ENCODE data around the gene SPEM3.

The SPEM3 gene

DNA sequence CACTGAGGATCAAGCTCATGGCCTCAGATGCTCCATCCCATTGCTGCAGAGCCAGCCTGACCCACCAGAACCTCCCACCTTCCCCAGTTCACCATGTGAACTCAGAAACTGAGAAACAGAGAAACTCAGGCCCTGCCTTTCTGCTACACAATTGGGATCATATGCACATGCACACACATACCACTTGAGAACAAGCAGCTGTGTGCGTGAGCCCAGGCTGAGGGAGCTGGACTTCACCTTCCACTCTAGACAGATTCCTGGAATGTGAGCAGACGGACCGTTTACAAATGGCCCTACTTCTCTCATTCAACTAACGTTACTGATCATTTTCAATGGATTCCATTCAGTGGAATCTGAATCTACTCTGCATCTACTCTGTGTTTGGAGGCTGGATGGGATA lies 5.0 kb upstream of the SPEM3 start:
- DNase-seq: no peak

DNA sequence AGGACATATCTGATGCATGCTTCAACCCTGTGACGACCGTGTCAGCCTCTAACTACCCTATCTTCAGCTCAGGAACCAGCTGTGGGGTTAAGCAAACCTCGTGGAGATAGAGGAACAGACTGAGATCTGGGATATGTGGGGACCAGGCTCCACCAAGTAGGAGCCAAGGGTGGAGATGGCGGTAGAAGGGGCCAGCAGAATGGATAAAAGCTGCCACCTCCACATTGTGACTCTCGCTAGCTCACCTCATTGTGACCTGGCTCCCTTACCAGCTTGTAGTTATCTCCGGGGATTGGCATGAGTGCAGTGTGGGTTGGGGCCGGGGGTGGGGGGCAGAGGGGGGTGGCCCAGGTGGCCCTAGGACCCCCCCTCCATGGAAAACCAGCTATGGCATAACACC lies 3.3 kb upstream of the SPEM3 start, which contains the start of gene SPEM2:
Gene SPEM2 (plus strand): TSS at position 301 of the 400 bp plus-strand sequence. CDS start 73 bp downstream, at position 374.
- DNase-seq: no peak

DNA sequence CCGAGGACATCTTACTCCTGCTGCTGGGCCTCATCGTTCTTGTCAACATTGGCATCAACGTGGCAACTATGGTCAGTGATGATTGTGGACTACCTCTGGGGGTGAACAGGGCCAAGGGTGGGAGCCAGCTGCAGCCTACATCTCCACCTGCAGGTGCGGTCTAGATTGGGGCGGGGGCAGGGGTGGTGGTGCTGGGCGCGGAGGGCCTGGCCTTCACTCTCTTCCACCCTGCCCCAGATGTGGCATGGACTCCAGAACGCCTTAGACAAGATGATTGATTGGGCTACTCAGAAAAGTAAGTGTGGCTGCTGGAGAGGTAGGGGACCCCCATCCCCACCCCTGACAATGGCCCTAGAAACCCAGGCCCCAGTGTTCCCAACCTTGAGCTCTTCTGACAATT lies 2.9 kb upstream of the SPEM3 start:
- no peak for DNase-seq

- DNase-seq: no peak
Measured at GRCh38 chr17:7426203-7426863, 2.3 kb upstream of the SPEM3 start.

DNA sequence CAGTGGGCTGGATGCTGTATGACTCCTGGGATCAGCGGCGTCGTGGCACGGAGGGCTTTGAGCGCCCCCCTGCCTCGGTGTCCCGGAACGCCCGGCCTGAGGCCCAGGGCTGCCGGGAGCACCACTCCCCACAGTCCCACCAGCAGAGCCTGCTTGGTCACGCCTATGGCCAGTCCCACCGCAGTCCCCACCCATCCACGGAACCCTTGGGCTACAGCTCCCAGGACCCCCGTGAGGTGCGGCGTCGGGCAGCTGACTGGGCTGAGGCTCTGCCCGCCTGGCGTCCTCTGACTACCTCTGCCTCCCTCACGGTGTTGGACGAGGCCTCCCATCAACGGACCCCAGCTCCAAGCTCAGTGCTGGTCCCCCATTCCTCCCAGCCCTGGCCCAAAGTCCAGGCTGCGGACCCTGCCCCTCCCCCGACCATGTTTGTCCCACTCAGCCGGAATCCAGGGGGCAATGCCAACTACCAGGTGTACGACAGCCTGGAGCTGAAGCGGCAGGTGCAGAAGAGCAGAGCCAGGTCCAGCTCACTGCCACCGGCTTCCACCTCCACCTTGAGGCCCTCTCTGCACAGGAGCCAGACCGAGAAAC lies 1.7 kb upstream of the SPEM3 start:
- DNase-seq: no peak

GRCh38 chr17:7427549-7427948 lies 1.1 kb upstream of the SPEM3 start:
- DNase-seq: no peak

GRCh38 chr17:7429722-7430121 lies 1.1 kb downstream of the SPEM3 start:
- DNase-seq: no peak

- no peak for DNase-seq
Measured at GRCh38 chr17:7431231-7431630, 2.6 kb downstream of the SPEM3 start.

- DNase-seq: no peak
Measured at GRCh38 chr17:7432296-7432695, 3.6 kb downstream of the SPEM3 start.

- peak; percentile 68 to 70 for DNase-seq
Measured at GRCh38 chr17:7435676-7436555, 7.3 kb downstream of the SPEM3 start.

- DNase-seq: peak; percentile 80 to 82
Measured at GRCh38 chr17:7436556-7437368, 8.1 kb downstream of the SPEM3 start.

GRCh38 chr17:7437369-7437863 lies 8.8 kb downstream of the SPEM3 start:
- no peak for DNase-seq

- DNase-seq: peak; percentile 74 to 78
Measured at GRCh38 chr17:7437950-7438614, 9.4 kb downstream of the SPEM3 start.

- no peak for DNase-seq
Measured at GRCh38 chr17:7438656-7439460, 10.2 kb downstream of the SPEM3 start.

GRCh38 chr17:7439462-7440112 lies 10.9 kb downstream of the SPEM3 start, which contains the start of gene FGF11:
Gene FGF11, plus strand, starts transcription at chr17:7439512. Its CDS starts 109 bp downstream, at chr17:7439621.
- peak in 1 of 2 experiments; percentile 13 for DNase-seq

- DNase-seq: peak; percentile 55 to 68
Measured at GRCh38 chr17:7440113-7440833, 11.6 kb downstream of the SPEM3 start.

DNA sequence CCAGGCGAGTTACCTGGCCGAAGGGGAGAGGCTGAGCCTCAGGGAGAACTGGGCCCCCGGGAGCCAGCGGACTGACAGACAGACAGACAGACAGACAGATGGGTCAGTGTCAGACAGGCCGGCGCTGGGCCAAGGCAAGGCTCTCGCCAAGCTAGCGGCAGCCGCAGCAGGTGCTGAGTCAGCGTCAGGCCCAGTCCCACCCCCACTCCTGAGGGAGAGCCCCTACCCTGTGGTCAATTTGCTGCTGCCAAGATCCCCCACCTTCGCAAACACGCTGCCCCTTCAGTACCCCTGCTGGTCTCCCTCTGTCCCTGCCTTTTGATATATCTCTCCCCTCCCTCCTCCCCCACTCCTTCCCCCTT lies 12.2 kb downstream of the SPEM3 start:
- peak; percentile 29 to 39 for DNase-seq

DNA sequence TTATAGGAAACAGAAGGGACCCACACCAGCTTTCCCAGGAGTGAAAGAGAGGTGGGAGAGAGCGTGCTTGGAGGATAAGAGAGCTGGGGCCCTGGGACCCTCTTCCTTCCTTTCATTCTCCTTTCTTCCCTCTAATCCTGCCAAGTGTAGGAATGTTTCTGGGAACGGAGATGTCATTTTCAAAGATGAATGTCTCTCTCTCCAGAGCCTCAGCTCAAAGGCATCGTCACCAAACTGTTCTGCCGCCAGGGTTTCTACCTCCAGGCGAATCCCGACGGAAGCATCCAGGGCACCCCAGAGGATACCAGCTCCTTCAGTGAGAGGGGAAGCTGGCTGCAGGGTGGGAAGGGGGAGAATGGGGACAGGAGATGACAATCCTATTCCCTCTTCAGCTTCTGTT lies 12.6 kb downstream of the SPEM3 start:
- DNase-seq: no peak

DNA sequence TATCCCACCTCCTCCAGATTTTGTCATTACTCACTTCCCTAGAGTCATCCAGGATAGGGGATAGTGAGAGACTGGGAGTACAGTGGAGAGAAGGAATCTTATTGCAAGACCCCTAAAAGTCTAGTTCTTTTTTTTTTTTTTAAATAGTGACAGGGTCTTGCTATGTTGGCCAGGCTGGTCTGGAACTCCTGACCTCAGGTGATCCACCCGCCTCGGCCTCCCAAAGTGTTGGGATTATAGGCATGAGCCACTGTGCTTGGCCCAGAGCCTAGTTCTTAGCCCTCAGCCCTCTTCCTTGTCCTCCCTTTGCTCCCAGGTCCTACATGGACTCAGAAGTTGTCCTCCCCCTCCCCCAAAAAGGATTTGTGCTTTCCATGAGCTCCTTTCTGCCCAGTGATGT lies 13.5 kb downstream of the SPEM3 start:
- DNase-seq: no peak

Measured in activated CD4-positive, alpha-beta T cell treated with anti-CD3 and anti-CD28 coated beads, Interleukin-2, amount 50 U/mL, for 48 hours (primary cell).